ENCODE results near the gene NGRN.

- TF ChIP-seq, protein P1, sequence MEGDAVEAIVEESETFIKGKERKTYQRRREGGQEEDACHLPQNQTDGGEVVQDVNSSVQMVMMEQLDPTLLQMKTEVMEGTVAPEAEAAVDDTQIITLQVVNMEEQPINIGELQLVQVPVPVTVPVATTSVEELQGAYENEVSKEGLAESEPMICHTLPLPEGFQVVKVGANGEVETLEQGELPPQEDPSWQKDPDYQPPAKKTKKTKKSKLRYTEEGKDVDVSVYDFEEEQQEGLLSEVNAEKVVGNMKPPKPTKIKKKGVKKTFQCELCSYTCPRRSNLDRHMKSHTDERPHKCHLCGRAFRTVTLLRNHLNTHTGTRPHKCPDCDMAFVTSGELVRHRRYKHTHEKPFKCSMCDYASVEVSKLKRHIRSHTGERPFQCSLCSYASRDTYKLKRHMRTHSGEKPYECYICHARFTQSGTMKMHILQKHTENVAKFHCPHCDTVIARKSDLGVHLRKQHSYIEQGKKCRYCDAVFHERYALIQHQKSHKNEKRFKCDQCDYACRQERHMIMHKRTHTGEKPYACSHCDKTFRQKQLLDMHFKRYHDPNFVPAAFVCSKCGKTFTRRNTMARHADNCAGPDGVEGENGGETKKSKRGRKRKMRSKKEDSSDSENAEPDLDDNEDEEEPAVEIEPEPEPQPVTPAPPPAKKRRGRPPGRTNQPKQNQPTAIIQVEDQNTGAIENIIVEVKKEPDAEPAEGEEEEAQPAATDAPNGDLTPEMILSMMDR (IDR thresholded peaks at IDR 0.05), result no peak
- TF ChIP-seq RAD21 (IDR thresholded peaks at IDR 0.05; ENCODE audit: low read length), result no peak
- no peak for TF ChIP-seq YY1 (IDR thresholded peaks at IDR 0.05; ENCODE audit: low read depth)
- TF ChIP-seq MAX (IDR thresholded peaks at IDR 0.05; ENCODE audit: low read depth), result no peak
- TF ChIP-seq EZH2phosphoT487 (IDR thresholded peaks at IDR 0.05; ENCODE audit: borderline replicate concordance, low read depth), result no peak
- TF ChIP-seq MEF2A (IDR thresholded peaks at IDR 0.05; ENCODE audit: borderline replicate concordance, low read depth), result no peak
Measured at GRCh38 chr15:90307661-90308060, 42.2 kb downstream of the NGRN start.
